ENCODE data around the gene SLC6A1. TPM values are rescaled to one million over a fixed set of nuclear protein-coding genes. Genes with fewer than 3 reads are reported as not detected.

Gene SLC6A1
- total and polyA plus RNA-seq, 2 of the 8 experiments (the other 6 are each of a cell fraction or from before 2014, with no cell fraction given), result 0.30 to 0.63 TPM

GRCh38 chr3:10993729-10994065 is 1.1 kb downstream of the SLC6A1 start:
- DNase-seq (ENCODE audit: low read depth in 1 of 2, low spot score in 2 of 2) (no peak), FAIRE-seq (no peak)
- Histone ChIP-seq H3K23ac (ENCODE audit: insufficient read length) (no peak overlapping the region), H4K20me1 (replicated peaks in 1 of 2; ENCODE audit: control insufficient read depth in 1 of 2, insufficient read depth in 2 of 2, low read length in 2 of 2) (no peaks in the 10 kb centered on the region), H3K23me2 (ENCODE audit: low read depth, low read length) (peaks cover 9% of the 10 kb centered on the region; the same call in 1 of the 2 replicates), H3K79me1 (ENCODE audit: low read depth, low read length) (no peaks in the 10 kb centered on the region), H3K4ac (replicated peaks; ENCODE audit: insufficient read length, low read depth, low read length) (no peak overlapping the region), H3K4me2 (ENCODE audit: insufficient read depth in 1 of 2, low read depth in 2 of 2, low read length in 2 of 2) (peak overlapping the region; percentile 85 to 87), H3K14ac (ENCODE audit: insufficient read length) (no peak overlapping the region), H4K8ac (ENCODE audit: extremely low read depth, insufficient read depth, low read length) (no peak overlapping the region), H3K79me2 (ENCODE audit: control insufficient read depth in 1 of 2, insufficient read depth in 2 of 2, low read length in 2 of 2) (no peaks in the 10 kb centered on the region), H2BK120ac (replicated peaks; ENCODE audit: low read depth, low read length) (no peak overlapping the region), H2BK5ac (ENCODE audit: low read depth, low read length) (no peak overlapping the region), H4K91ac (replicated peaks; ENCODE audit: insufficient read length, low read length) (no peak overlapping the region), H3K4me1 (replicated peaks in 1 of 4; ENCODE audit: control insufficient read depth in 3 of 4, insufficient read depth in 4 of 4, low read length in 3 of 4) (peaks cover 0 to 11% (median 2%) of the 10 kb centered on the region in 4 experiments; a peak in 3 of 7 replicates), H3K27ac (ENCODE audit: low read depth, low read length) (no peak overlapping the region), H2BK15ac (ENCODE audit: low read length) (no peak overlapping the region), H3K9ac (replicated peaks in 1 of 4; ENCODE audit: extremely low read depth in 1 of 4, low read depth in 3 of 4, low read length in 3 of 4) (no peak overlapping the region), H2AK5ac (ENCODE audit: low read depth, low read length) (no peak overlapping the region), H3K9me3 (ENCODE audit: insufficient read depth in 2 of 2, low read depth in 1 of 2, low read length in 1 of 2) (no peaks in the 10 kb centered on the region), H3K18ac (ENCODE audit: extremely low read depth, low read length) (no peak overlapping the region), H3K36me3 (ENCODE audit: control insufficient read depth in 2 of 4, insufficient read depth in 4 of 4, low read length in 3 of 4) (no peaks in the 10 kb centered on the region), H4K5ac (ENCODE audit: insufficient read length, low read depth, low read length) (no peak overlapping the region), H2BK20ac (ENCODE audit: low read length) (no peak overlapping the region), H3K27me3 (replicated peaks in 1 of 4; ENCODE audit: control insufficient read depth in 3 of 4, extremely low read depth in 1 of 4, insufficient read depth in 3 of 4, low read length in 3 of 4) (peaks cover 20 to 41% (median 39%) of the 10 kb centered on the region in 4 experiments), H3K56ac (replicated peaks; ENCODE audit: insufficient read length, low read depth, low read length) (no peak overlapping the region), H2AFZ (ENCODE audit: low read length) (no peak overlapping the region), H3K4me3 (ENCODE audit: extremely low read depth in 1 of 4, insufficient read depth in 2 of 4, low read depth in 3 of 4, low read length in 4 of 4) (peak overlapping the region; percentile 52 to 86 (median 71); a peak in 5 of 8 replicates), H2BK12ac (ENCODE audit: low read depth, low read length) (no peak overlapping the region)
- 25% methylated on average over 6 of the region's 9 CpGs; no CpG with 5 or more reads in 1 of the 2 experiments for WGBS, 2 experiments (ENCODE audit: extremely low coverage in 1 of 2, insufficient coverage in 1 of 2, insufficient read length in 1 of 2, insufficient replicate concordance in 2 of 2, low coverage in 1 of 2, low lambda C conversion rate in 2 of 2, missing lambda C conversion rate in 1 of 2)
- ChIA-PET POLR2A (ENCODE audit: partially characterized antibody) (no interaction called here), CTCF (ENCODE audit: partially characterized antibody) (interaction anchor here (1.1 to 13.4 kb wide), 15 partner anchors 8 to 102 kb away, joined by 3 to 100 read pairs (median 7); no protein-coding TSS in a partner anchor)
- TF ChIP-seq EZH2 (IDR thresholded peaks at IDR 0.05; ENCODE audit: low read depth, low read length, severe bottlenecking) (peak; percentile 36), SUZ12 (IDR thresholded peaks at IDR 0.05; ENCODE audit: low read length) (no peak)

Data from H1 (cell line).